GM12878 (cell line): ENCODE results near the gene SCN4A. TPM values are rescaled to one million over a fixed set of nuclear protein-coding genes. Genes with fewer than 3 reads are reported as not detected.
"Not testable (repeated sequence)": the region's sequence is repeated elsewhere in the genome, so short reads cannot be mapped to it uniquely, and the experiment has no call there.

Experiments used
- ATAC-seq: fragments of 200-7000 bp; cut with Tn5 transposase; 3 replicates; pipeline ENCODE4 v1.9.1; 2020; ENCODE audit warnings: mild to moderate bottlenecking, moderate library complexity
- BruUV-seq: library from RNA; stranded (reverse); fragments of 400-500 nt; replicated peaks from 2 replicates; lab custom pipeline; 2021; lab: Mats Ljungman, UMichigan
- CTCF ChIA-PET: fragments of 300-600 bp; sonication (Branson Sonifier 250); formaldehyde crosslinking; extraction: SDS; loops from one replicate; lab custom pipeline; 2021; ENCODE audit warnings: inconsistent platforms; lab: Yijun Ruan, JAX
- POLR2A ChIA-PET: fragments of 350-600 bp; formaldehyde crosslinking; extraction: SDS; loops from one replicate; lab custom pipeline; 2021; ENCODE audit warnings: inconsistent platforms; lab: Charles Lee
- RAD21 ChIA-PET: fragments of 300-600 bp; sonication (Branson Sonifier 250); formaldehyde crosslinking; loops from one replicate; lab custom pipeline; 2023; ENCODE audit warnings: antibody characterized with exemption; ENCODE audit not compliant: unreplicated experiment; lab: Charles Lee
- SMC1A ChIA-PET: fragments of 300-600 bp; sonication (Branson Sonifier 250); formaldehyde crosslinking; loops from one replicate; lab custom pipeline; 2023; ENCODE audit not compliant: unreplicated experiment, uncharacterized antibody; lab: Charles Lee
- DNase-seq: peaks from one replicate; pipeline ENCODE4 v3.0.0-alpha.2; 2011; ENCODE audit warnings: low read depth, low spot score
- FAIRE-seq: peaks from 3 replicates; lab custom pipeline; 2011; peaks lifted over from hg19 to GRCh38; lab: Jason Lieb, UNC
- H2AFZ ChIP-seq: 2 replicates; pipeline ENCODE4 v1.6.0; 2011; ENCODE audit warnings: low read depth, low read length, control low read depth; ENCODE audit not compliant: control insufficient read depth
- H3K27ac ChIP-seq: 2 replicates; pipeline ENCODE4 v1.5.1; 2011; ENCODE audit warnings: control low read depth; ENCODE audit not compliant: control insufficient read depth, insufficient read depth
- H3K27me3 ChIP-seq, 2 experiments: replicated peaks in 1 of 2; 2 replicates each; pipeline versions ENCODE4 v1.6.0 to v1.6.1; 2011; ENCODE audit warnings: low read length in 1 of 2; ENCODE audit not compliant: control insufficient read depth in 2 of 2, insufficient read depth in 2 of 2
- H3K36me3 ChIP-seq, 2 experiments: 2 replicates each; pipeline ENCODE4 v1.5.1; 2011; ENCODE audit warnings: low read length in 1 of 2; ENCODE audit not compliant: control insufficient read depth in 2 of 2, insufficient read depth in 2 of 2
- H3K4me1 ChIP-seq: 2 replicates; pipeline ENCODE4 v1.6.1; 2011; ENCODE audit warnings: mild to moderate bottlenecking, low read length, moderate library complexity, mixed read lengths; ENCODE audit not compliant: control insufficient read depth, insufficient read depth
- H3K4me2 ChIP-seq: 2 replicates; pipeline ENCODE4 v1.6.0; 2011; ENCODE audit warnings: control low read depth; ENCODE audit not compliant: control insufficient read depth, insufficient read depth
- H3K4me3 ChIP-seq: fragments of 200-600 bp; sonication (generic); 2 replicates; pipeline ENCODE4 v1.5.1; 2016
- H3K79me2 ChIP-seq: 2 replicates; pipeline ENCODE4 v1.6.0; 2011; ENCODE audit warnings: low read length; ENCODE audit not compliant: control insufficient read depth, insufficient read depth
- H3K9ac ChIP-seq: 2 replicates; pipeline ENCODE4 v1.8.0; 2011; ENCODE audit warnings: low read length, control low read depth, mixed read lengths; ENCODE audit not compliant: control insufficient read depth, insufficient read depth
- H3K9me3 ChIP-seq: replicated peaks from 3 replicates; pipeline ENCODE4 v1.5.1; 2011; ENCODE audit warnings: mild to moderate bottlenecking, low read length; ENCODE audit not compliant: control insufficient read depth, insufficient read depth
- H4K20me1 ChIP-seq: 2 replicates; pipeline ENCODE4 v1.6.0; 2011; ENCODE audit not compliant: control insufficient read depth, insufficient read depth
- DPF2 ChIP-seq: fragments of 450-650 bp; IDR thresholded peaks from 2 replicates; pipeline ENCODE4 v1.6.1; 2017; ENCODE audit warnings: mild to moderate bottlenecking
- MTA2 ChIP-seq: fragments of 450-650 bp; IDR thresholded peaks from 2 replicates; pipeline ENCODE4 v1.6.1; 2016; ENCODE audit warnings: low read depth, mild to moderate bottlenecking, moderate library complexity
- NR2F1 ChIP-seq: fragments of 450-650 bp; conservative IDR thresholded peaks from 2 replicates; pipeline ENCODE4 v1.6.1; 2017; ENCODE audit warnings: mild to moderate bottlenecking
- PKNOX1 ChIP-seq: fragments of 450-650 bp; IDR thresholded peaks from 2 replicates; pipeline ENCODE4 v1.6.1; 2016; ENCODE audit warnings: mild to moderate bottlenecking
- ZBTB11 ChIP-seq: fragments of 450-650 bp; formaldehyde crosslinking; IDR thresholded peaks from 2 replicates; pipeline ENCODE4 v1.5.0; 2022; ENCODE audit warnings: mild to moderate bottlenecking, missing genetic modification characterization
- WGBS: methylation state at CpG from one replicate; pipeline ENCODE4 v1.1.6; 2016; ENCODE audit warnings: low lambda C conversion rate; ENCODE audit not compliant: insufficient replicate concordance, insufficient coverage; ENCODE audit errors: missing lambda C conversion rate; 5-methylcytosine and 5-hydroxymethylcytosine counted together
- in situ Hi-C: fragments of 300-500 bp; cut with MboI; formaldehyde crosslinking; loops from 9 replicates; pipeline ENCODE4 v1.14.3; 2018; ENCODE audit warnings: mixed read lengths
- intact Hi-C: fragments of 100-400 bp; cut with micrococcal nuclease; formaldehyde crosslinking; loops from one replicate; pipeline ENCODE4 v1.14.2; 2022; ENCODE audit not compliant: unreplicated experiment
- polyA plus RNA-seq, 11 experiments: library from polyadenylated mRNA; depleted of rRNA in 4 of 11; unstranded in 6 of 11; stranded (reverse) in 5 of 11; fragments of >200 nt; fragmentation: Nextera tagmentation in 4 of 11; fragmentation: Illumina TruSeq in 1 of 11; extraction: Ambion mirVana in 4 of 11; extraction: Trizol in 1 of 11; gene quantifications; 1 replicate in 1 of 11; 2 replicates in 10 of 11; pipeline versions ENCODE4 v1.2.1 to v1.2.3, GENCODE V29; 2011 to 2016; ENCODE audit warnings: inconsistent platforms in 2 of 11, missing spikeins in 2 of 11, low read depth in 1 of 11
- total RNA-seq, 4 experiments: library from RNA; depleted of rRNA in 3 of 4; stranded (reverse); fragments of >200 nt in 3 of 4; fragmentation: Illumina TruSeq in 1 of 4; extraction: Trizol in 1 of 4; gene quantifications; 2 replicates each; pipeline versions ENCODE4 v1.2.1 to v1.2.3, GENCODE V29; 2013 to 2021

Gene SCN4A
- total and polyA plus RNA-seq, 10 of the 15 experiments (the other 5 are each of a cell fraction or from before 2014, with no cell fraction given), result under 0.01 to 0.15 (median 0.07) TPM; not detected in 4

GRCh38 chr17:64020056-64020766, 47.5 kb upstream of the SCN4A start, which contains the start of gene ICAM2 (continued):
- TF ChIP-seq DPF2, result peak; percentile 71
- no peak for TF ChIP-seq ZBTB11 (CRISPR knock-in tag)
- TF ChIP-seq MTA2, result no peak

GRCh38 chr17:64019551-64019961, 46.8 kb upstream of the SCN4A start:
- peaks cover 44% of the 10 kb centered on the region for H3K79me2 ChIP-seq
- H4K20me1 ChIP-seq, H3K9me3 ChIP-seq, in situ Hi-C loops, DNase-seq, BruUV-seq, H3K27me3 ChIP-seq, H3K36me3 ChIP-seq, H2AFZ ChIP-seq, FAIRE-seq: not testable (repeated sequence)
- H3K9ac ChIP-seq, result peak overlapping the region; percentile 90
- H3K4me3 ChIP-seq, result peak overlapping the region; percentile 74
- peak overlapping the region; percentile 98 for H3K27ac ChIP-seq
- peaks cover 14% of the 10 kb centered on the region for H3K4me1 ChIP-seq
- peak overlapping the region; percentile 58 for H3K4me2 ChIP-seq
- POLR2A ChIA-PET, result interaction anchor here (0.6 to 3.5 kb wide), 16 partner anchors 9 to 318 kb away, joined by 3 to 42 read pairs (median 6); partner anchors contain the start of genes CD79B, ERN1 and GH1
- WGBS, result 32% methylated on average over 9 of the region's 9 CpGs
- SMC1A ChIA-PET, result interaction anchor here (0.9 to 15.0 kb wide), 18 partner anchors 9 to 126 kb away, joined by 3 to 570 read pairs (median 8); partner anchors contain the start of genes CD79B, ERN1 and GH1
- ATAC-seq, result peak; percentile 13
- intact Hi-C loops, result loop anchor here (5.0 kb wide), 1 partner anchor 67 kb away; no protein-coding TSS in a partner anchor
- CTCF ChIA-PET, result interaction anchor here (0.7 to 11.2 kb wide), 15 partner anchors 10 to 259 kb away, joined by 3 to 351 read pairs (median 10); partner anchors contain the start of genes CD79B, CSHL1, ERN1 and GH1
- RAD21 ChIA-PET, result interaction anchor here (0.6 to 7.4 kb wide), 20 partner anchors 10 to 126 kb away, joined by 3 to 105 read pairs (median 8); partner anchors contain the start of genes CD79B, CSHL1 and GH1
- TF ChIP-seq PKNOX1 (peak; percentile 77), NR2F1 (0 out of 2 replicates have a peak, but pooled peaks have one; percentile 11)
